PC-9 (cell line): ENCODE measurements around the gene EFCAB11.

Experiments
- CTCF ChIP-seq: fragments of 200-600 bp; sonication (generic); conservative IDR thresholded peaks from 2 replicates; pipeline ENCODE4 v1.6.1; 2017; ENCODE audit warnings: mixed run types, antibody characterized with exemption, mild to moderate bottlenecking, moderate library complexity
- EZH2 ChIP-seq: fragments of 200-600 bp; sonication (generic); IDR thresholded peaks from 2 replicates; pipeline ENCODE4 v1.8.0; 2017; ENCODE audit warnings: antibody characterized with exemption, low read depth

- TF ChIP-seq CTCF (no peak), EZH2 (no peak)
These were observed 2.8 kb upstream of the EFCAB11 start for GRCh38 chr14:89957376-89957775.
